Activated CD4-positive, alpha-beta T cell treated with anti-CD3 and anti-CD28 coated beads for 48 hours (primary cell): Measurements from ENCODE around the gene C7orf25.

Source experiments
- DNase-seq: peaks from one replicate; pipeline ENCODE4 v3.0.0-alpha.2; 2020

C7orf25 gene

GRCh38 chr7:42911454-42912447, at the start of gene C7orf25:
Gene C7orf25 (minus strand): TSS chr7:42912070. CDS start chr7:42910900, 1,170 bp downstream.
- peak; percentile 97 for DNase-seq

GRCh38 chr7:42961170-42961569, 49.3 kb upstream of the C7orf25 start:
- DNase-seq = no peak

GRCh38 chr7:42960762-42961161, 48.9 kb upstream of the C7orf25 start:
- DNase-seq = no peak

GRCh38 chr7:42959549-42959948, 47.7 kb upstream of the C7orf25 start:
- DNase-seq = no peak

- DNase-seq = no peak
These were observed 44.2 kb upstream of the C7orf25 start for GRCh38 chr7:42956062-42956461.

- DNase-seq = no peak
These were observed 42.1 kb upstream of the C7orf25 start for GRCh38 chr7:42953994-42954393.

GRCh38 chr7:42952328-42952727, 40.5 kb upstream of the C7orf25 start:
- no peak for DNase-seq

GRCh38 chr7:42950417-42950816, 38.5 kb upstream of the C7orf25 start:
- no peak for DNase-seq

GRCh38 chr7:42947521-42947920, 35.7 kb upstream of the C7orf25 start:
- DNase-seq = no peak

- no peak for DNase-seq
These were observed 34.7 kb upstream of the C7orf25 start for GRCh38 chr7:42946627-42946950.

- no peak for DNase-seq
These were observed 34.2 kb upstream of the C7orf25 start for GRCh38 chr7:42945821-42946626.

GRCh38 chr7:42940985-42941847, 29.3 kb upstream of the C7orf25 start:
- DNase-seq = peak; percentile 86

- DNase-seq = no peak
These were observed 27.8 kb upstream of the C7orf25 start for GRCh38 chr7:42939457-42940240.

GRCh38 chr7:42935861-42936260, 24.0 kb upstream of the C7orf25 start:
- no peak for DNase-seq

GRCh38 chr7:42934291-42934690, 22.4 kb upstream of the C7orf25 start:
- DNase-seq = no peak

- DNase-seq = no peak
These were observed 21.1 kb upstream of the C7orf25 start for GRCh38 chr7:42932811-42933591.

- peak; percentile 94 for DNase-seq
These were observed 20.2 kb upstream of the C7orf25 start, which contains the start of the genes MRPL32 and PSMA2 for GRCh38 chr7:42931834-42932651. Gene MRPL32 (plus strand): TSS chr7:42932376. CDS start chr7:42932387, 11 bp downstream. Gene PSMA2 (minus strand): TSS chr7:42932174. CDS start chr7:42932158, 16 bp downstream.

- DNase-seq = no peak
These were observed 19.6 kb upstream of the C7orf25 start for GRCh38 chr7:42931447-42931833.

GRCh38 chr7:42930889-42931288, 19.0 kb upstream of the C7orf25 start:
- DNase-seq = no peak

- DNase-seq = no peak
These were observed 17.6 kb upstream of the C7orf25 start for GRCh38 chr7:42929449-42929848.
